ENCODE data around the gene TUBB2B. TPM values are rescaled to one million over a fixed set of nuclear protein-coding genes. Genes with fewer than 3 reads are reported as not detected.
"Not testable (repeated sequence)": the region's sequence is repeated elsewhere in the genome, so short reads cannot be mapped to it uniquely, and the experiment has no call there.

Gene TUBB2B
- total RNA-seq, 1 experiment from 2014 or later: 0.10 TPM

DNA sequence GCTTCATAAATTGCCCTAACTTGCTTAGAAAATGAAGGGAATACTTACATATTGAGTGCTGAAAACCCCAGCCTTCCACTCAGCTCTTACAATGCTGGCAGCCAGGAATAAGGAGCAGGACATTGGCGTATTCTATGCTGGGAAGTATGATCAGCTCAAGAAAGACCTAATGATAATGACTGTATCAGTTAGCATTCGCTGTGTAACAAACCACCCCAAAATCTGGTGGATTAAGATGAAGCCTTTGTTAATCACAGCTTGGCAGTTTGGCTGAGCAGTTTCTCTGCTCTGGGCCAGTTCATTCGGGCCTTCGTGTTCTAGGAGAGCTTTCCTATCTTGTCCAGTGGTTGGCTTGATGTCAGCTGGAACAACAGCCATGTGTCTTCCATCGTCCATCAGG lies 36.7 kb downstream of the TUBB2B start:
- no peak for DNase-seq (ENCODE audit: low read depth)

DNA sequence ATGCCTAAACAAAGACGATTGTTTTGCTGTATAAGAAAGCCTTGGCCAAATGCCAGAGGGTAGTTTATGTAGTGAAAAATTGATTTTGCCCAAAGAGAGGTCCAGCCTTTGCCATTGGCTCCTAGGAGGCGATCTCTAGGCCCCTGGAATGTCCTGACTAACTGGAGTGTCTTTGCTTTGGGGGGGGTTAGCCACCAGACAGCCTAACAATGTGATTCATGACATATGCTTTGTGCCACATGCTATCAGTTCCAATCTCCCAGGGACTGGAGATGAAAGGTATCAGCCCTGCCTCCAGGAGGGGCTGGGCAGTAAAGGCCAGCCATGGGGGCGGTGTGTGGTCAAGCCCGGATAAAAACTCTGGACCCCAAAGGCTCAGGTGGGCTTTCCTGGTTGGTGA lies 37.4 kb downstream of the TUBB2B start:
- no peak for DNase-seq (ENCODE audit: low read depth)

DNA sequence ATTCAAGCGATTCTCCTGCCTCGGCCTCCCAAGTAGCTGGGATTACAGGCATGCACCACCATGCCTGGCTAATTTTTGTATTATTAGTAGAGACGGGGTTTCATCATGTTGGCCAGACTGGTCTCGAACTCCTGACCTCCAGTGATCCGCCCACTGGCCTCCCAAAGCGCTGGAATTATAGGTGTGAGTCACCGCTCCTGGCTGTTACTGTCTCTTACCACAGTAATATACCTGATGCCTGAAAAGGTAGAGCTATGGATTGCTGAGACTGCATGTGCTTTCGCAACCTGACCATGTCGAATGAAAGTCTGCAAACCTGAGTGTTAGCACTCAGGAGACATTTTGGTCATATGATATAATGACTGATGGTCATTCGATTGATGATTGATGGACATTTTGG lies 38.3 kb downstream of the TUBB2B start:
- DNase-seq (ENCODE audit: low read depth): not testable (repeated sequence)

DNA sequence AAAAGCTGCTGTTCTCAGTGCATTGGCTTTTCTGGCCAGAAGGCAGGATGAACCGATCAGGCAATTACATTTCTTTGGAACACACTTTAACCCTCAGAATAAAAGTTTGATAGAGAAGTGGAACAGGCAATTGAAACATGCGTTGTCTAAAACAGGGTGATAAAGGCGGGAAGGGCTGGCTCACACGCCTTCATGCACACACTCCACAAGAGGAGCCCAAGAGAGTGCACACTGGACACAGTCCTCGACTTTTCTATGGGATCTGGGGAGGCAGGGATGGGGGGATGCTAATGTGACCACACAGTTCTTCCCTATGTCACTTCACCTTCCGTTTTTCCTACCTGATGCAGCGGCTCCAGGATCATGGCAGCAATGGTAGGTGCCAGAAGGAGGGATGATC lies 39.2 kb downstream of the TUBB2B start:
- no peak for DNase-seq (ENCODE audit: low read depth)

DNA sequence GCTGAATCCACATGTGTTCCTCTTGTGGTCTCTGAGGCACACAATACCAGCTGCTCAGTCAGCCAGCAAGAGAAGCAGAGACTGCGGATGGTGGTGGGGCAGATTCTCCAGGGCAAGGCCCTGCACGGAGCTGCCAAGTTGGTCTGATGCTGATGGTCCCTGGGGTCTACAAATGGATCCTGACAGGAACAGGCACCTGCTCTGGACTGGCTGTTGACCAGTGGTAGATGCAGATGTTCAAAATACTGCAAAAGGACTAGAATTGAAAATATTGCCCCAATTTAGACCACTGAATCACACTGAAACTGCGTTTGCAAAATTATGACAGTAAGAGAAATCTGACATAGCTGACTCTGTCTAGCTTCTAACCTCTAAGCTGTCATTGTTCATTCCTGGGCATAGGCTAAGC lies 40.5 kb downstream of the TUBB2B start:
- no peak for DNase-seq (ENCODE audit: low read depth)

DNA sequence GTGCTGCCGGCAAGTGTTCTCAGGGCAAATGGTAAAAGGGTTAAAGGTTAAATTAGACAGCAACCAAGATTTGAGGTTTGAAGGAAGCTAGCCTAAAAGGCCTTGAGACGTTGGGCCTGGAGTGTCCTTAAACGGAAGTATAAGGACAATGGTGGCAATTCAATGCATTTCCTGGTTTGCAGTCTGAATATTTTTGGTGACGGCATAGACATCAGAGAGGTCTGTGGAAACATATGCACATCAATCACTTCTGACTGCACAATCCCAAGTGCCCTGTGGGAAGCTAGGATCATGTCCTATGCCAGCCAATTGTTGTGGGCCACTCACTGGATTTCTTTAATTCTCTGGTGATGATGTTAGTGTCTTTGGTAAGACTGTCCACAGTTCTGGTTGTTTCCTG lies 44.4 kb downstream of the TUBB2B start:
- DNase-seq (ENCODE audit: low read depth): no peak

DNA sequence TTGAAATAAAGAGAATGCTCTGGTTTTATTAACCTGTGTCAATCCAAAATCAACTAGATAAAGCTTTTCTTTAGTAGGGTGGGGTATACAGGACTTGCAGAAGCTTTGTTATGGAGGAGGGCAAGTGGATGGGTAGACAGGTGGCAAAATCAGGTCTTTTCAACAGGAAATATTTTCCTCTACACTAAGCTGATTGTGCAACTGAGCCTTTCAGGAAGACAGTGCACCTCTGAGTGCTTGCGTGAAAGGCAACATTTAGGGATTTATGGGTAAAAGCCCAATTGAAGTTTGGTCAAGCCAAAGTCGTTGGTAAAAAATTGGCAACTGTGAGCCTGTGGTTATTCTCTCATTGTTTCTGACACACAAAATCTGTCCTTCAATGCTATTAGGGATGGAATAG lies 46.3 kb downstream of the TUBB2B start:
- no peak for DNase-seq (ENCODE audit: low read depth)

DNA sequence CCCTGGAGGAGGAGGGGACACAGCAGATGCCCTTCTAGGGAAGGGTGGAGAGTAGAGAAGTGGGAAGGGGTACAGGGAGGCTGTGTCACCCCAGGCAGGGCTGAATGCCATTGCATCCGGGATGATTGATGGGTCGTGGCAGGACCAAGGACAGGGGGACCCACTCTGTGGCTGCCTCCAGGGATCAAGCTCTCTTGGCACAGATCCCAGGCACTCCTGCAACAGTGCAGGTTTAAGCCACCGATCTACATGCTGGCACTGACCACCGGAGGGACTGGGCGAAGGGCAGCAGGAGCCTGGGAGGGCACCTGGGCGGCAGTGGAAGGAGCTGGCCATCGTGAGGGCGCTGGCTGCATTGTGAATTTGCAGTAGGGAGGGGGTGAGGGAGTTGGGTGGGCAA lies 47.5 kb downstream of the TUBB2B start:
- not testable (repeated sequence) for DNase-seq (ENCODE audit: low read depth)

DNA sequence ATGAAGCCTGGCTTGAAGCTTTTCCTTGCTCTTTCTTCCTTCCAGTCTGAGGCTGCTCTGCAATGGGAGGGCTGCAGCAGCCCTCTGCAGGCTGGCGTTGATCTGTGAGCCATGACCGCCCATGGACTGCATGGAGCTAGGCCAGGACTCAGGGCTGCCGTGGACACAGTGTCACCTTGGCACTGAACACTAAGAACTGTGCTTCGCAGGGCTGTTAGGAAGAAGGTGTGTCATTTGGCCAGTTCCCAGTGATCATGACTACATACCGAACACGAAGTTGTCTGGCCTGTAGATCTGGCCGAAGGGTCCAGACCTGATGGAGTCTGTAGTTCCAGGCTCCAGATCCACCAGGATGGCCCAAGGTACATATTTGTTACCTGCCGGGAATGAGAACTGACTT lies 48.8 kb downstream of the TUBB2B start:
- not testable (repeated sequence) for DNase-seq (ENCODE audit: low read depth)

DNA sequence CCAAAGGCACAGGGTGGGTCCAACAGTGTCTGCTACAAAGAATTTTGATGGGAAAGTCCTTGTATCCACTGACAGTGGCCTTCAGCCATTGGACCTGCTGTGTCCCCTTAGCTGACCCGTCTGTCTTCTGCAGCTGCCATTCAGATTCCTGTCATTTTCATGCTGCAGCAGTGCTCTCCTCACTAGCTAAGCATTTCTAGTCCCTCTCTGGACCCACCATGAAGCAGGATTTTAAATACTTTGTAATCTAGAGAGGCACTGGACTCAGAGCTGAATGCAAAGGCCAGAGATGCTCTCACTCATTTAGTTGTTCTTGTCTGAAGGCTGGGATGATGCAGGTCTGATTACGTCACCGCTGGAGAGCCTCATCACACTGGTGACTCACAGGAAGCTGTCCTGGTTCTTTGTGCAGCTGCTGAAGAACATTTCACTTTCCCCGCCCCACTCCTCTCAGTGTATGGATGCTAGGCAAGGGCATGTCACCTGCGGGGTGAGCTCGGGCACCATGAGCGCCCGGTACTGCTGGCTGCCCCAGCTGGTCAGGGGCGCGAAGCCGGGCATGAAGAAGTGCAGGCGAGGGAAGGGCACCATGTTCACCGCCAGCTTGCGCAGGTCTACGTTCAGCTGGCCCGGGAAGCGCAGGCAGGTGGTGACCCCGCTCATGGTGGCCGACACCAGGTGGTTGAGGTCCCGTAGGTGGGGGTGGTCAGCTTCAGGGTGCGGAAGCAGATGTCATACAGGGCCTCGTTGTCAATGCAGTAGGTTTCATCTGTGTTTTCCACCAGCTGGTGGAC lies 50.7 kb downstream of the TUBB2B start:
- peak; percentile 93 for DNase-seq (ENCODE audit: low read depth)

DNA sequence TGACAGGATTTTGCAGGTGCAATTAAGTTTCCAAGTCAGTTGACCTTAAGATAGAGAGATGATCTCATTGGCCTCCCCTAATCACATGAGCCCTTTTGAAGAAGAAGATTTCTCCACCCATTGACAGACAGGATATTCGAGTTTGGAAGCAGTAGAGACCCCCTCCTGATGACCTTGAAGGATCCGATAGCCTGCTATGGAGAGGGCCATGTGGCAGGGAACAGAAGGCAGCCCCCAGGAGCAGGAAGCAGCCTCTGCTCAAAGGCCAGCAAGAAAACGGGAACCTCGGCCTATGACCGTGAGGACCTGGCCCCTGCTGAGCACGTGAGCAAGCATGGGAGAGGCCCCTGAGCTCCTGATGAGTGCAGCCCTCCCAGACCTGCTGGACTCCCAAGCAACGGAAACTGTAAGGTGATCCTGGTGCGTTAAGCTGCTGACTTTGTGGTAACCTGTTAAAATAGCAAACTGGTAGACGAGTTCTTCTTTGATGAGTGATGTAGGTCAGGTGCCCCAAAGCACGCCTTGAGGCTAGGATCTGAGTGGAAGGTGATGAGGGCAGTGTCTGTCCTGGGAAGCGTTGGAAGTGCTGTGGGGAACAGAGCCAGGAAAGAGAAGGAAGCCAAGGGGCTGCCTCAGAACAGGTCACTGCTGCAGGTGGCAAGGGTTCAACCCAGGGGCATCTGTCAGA lies 51.6 kb downstream of the TUBB2B start:
- DNase-seq (ENCODE audit: low read depth): no peak

Other genes with a start within 250 kb of the TUBB2B start
- 11.2 and 12.5 TPM in 2 replicates for gene NQO2, start 227.8 kb downstream of the TUBB2B start, total RNA-seq (2014; rRNA removed; shearing (Covaris generic))
- gene RIPK1, start 159.2 kb downstream of the TUBB2B start, total RNA-seq (2014; rRNA removed; shearing (Covaris generic)): 11.5 and 17.2 TPM in 2 replicates
- gene BPHL, start 108.9 kb downstream of the TUBB2B start, total RNA-seq (2014; rRNA removed; shearing (Covaris generic)): 4.6 and 8.0 TPM in 2 replicates
- 106 and 118 TPM in 2 replicates for gene TUBB2A, start 70.1 kb downstream of the TUBB2B start, total RNA-seq (2014; rRNA removed; shearing (Covaris generic))
- 62.2 and 63.9 TPM in 2 replicates for gene PSMG4, start 31.3 kb upstream of the TUBB2B start, total RNA-seq (2014; rRNA removed; shearing (Covaris generic))
- gene SLC22A23, start 229.4 kb upstream of the TUBB2B start, total RNA-seq (2014; rRNA removed; shearing (Covaris generic)): 3.3 and 3.9 TPM in 2 replicates

All from HT1080 (cell line).